ENCODE measurements around the gene XK.

XK gene

DNA sequence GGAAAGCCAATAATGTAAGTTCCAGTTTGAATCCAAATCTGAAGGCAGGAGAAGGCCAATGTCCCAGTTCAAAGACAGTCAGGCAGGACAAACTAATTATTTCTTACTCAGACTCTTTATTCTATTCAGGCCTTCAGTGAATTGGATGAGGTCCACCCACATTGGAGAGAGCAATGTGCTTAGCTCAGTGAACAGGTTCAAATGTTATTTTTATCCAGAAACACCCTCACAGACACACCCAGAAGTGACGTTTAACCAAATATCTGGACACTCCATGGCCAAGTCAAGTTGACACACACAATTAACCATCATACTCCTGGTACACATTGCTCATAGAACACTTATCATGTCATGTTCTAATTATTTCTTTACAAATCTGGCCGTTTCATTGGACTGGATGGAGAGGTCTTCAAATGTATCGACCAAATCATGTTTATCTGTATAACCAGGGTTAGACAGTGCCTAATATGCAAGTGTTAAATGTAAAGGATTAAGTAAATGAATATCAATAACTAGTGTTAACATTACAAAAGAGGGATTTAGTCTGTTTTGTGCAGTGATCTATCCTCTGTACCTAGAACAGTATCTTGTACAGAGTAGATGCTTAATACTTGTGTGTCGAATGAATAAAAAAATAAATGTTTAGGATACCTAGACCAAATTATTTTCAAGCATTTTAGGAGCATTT lies 27.1 kb upstream of the XK start:
- no peak for FAIRE-seq
- TF ChIP-seq TAF1 (IDR thresholded peaks at IDR 0.05; ENCODE audit: borderline replicate concordance, low read depth, low read length) (no peak), POLR2A (IDR thresholded peaks at IDR 0.05; ENCODE audit: low read depth, low read length) (no peak), POLR2AphosphoS5 (IDR thresholded peaks at IDR 0.05; ENCODE audit: low read depth, low read length) (no peak)
- no peak for DNase-seq (ENCODE audit: insufficient read length)

DNA sequence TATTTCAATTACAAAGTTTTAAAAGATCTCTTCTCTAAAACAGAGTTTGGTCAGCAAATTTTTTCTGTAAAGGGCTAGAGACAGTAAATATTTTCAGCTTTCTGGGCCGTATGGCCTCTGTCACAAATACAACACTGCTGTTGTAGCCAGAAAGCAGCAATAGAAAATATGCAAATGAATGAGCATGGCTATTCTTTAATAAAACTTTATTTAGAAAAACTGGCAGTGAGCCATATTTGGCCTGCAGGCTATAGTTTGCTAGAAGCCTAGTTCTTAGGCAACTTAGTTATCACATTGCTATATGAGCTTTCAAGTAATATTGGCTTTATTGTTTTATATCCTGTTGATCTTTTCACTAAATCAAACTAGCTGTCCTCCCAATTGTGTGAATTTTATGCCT lies 26.5 kb upstream of the XK start:
- FAIRE-seq (no peak), DNase-seq (ENCODE audit: insufficient read length) (no peak)
- no peak for TF ChIP-seq TAF1 (IDR thresholded peaks at IDR 0.05; ENCODE audit: borderline replicate concordance, low read depth, low read length)
- TF ChIP-seq POLR2AphosphoS5 (IDR thresholded peaks at IDR 0.05; ENCODE audit: low read depth, low read length), result no peak
- no peak for TF ChIP-seq POLR2A (IDR thresholded peaks at IDR 0.05; ENCODE audit: low read depth, low read length)

DNA sequence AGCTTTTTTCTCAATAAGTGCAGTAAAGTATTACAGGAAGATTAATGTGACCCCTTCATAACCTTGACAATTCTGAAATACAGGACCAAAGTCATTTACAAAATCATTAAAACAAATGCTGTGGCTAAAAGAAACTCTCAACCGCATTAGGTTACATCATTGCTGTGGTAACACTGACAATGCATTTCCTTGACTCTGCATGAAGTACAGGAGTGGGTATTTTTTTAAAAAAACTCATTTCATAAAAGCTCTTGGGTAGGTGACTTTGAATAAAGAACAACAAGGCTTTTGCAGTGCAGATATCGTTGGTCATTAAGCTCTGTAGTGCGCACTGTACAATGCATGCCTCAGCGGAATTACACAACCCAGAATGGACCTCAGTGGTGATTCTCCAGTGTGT lies 23.4 kb upstream of the XK start:
- no peak for TF ChIP-seq POLR2A (IDR thresholded peaks at IDR 0.05; ENCODE audit: low read depth, low read length)
- TF ChIP-seq TAF1 (IDR thresholded peaks at IDR 0.05; ENCODE audit: borderline replicate concordance, low read depth, low read length), result no peak
- TF ChIP-seq POLR2AphosphoS5 (IDR thresholded peaks at IDR 0.05; ENCODE audit: low read depth, low read length), result no peak
- DNase-seq (ENCODE audit: insufficient read length) (no peak), FAIRE-seq (no peak)

DNA sequence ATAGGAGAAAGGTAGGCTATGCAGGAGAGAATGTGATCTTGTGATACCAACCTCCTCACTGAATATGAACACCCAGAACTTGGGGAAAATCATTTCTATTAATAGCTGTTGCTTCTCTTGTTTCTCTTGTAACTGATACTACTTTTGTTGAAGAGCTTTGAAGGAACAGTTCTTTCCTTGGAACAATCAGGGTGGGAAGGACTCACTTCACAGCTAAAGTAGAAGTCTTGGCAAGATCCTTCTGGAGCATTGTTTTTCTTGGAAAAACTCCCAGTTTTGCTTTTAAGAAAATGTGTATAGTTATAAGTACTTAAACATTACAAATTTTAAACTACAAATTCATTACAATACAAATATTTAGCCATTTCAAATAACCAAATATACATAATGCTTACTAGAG lies 19.1 kb upstream of the XK start:
- DNase-seq (ENCODE audit: insufficient read length), result no peak
- FAIRE-seq, result no peak
- TF ChIP-seq POLR2AphosphoS5 (IDR thresholded peaks at IDR 0.05; ENCODE audit: low read depth, low read length) (no peak), TAF1 (IDR thresholded peaks at IDR 0.05; ENCODE audit: borderline replicate concordance, low read depth, low read length) (no peak), POLR2A (IDR thresholded peaks at IDR 0.05; ENCODE audit: low read depth, low read length) (no peak)

DNA sequence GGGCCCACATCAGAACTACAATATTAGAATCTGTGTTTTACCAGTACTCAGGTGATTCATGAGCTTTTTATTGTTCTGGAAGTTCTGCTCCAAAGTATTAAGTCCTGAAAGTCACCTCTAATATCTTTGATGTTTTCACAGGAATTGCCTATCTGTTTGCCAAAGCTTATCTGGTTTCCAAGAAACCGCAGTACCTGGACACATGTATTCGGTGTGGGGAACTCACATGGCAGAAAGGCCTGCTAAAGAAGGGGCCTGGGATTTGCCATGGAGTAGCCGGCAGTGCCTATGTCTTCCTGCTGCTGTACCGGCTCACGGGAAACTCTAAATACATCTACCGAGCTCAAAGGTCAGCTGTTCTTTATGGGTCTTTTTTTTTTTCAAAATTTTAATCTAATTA lies 18.4 kb upstream of the XK start:
- FAIRE-seq, result no peak
- DNase-seq (ENCODE audit: insufficient read length), result no peak
- TF ChIP-seq POLR2A (IDR thresholded peaks at IDR 0.05; ENCODE audit: low read depth, low read length) (no peak), POLR2AphosphoS5 (IDR thresholded peaks at IDR 0.05; ENCODE audit: low read depth, low read length) (no peak), TAF1 (IDR thresholded peaks at IDR 0.05; ENCODE audit: borderline replicate concordance, low read depth, low read length) (no peak)

DNA sequence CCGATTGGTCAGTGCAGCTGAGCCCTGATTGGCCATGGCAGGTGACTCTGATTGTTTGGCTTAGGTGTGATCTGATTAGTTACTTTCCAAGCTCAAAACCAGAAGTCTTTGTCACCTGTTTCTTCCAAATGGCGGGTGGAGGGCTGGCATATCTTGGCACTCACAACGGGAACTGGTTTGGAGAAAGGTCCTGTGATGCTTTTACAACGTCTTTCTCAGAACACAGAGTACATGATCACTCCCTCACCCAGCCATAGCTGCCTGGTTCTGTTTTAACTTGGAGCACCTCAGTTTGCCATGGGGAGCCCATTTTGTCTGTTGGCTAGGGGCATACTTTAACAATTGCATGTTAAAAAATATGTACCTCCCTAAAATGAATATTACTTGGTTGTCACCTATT lies 13.0 kb upstream of the XK start:
- FAIRE-seq (no peak), DNase-seq (ENCODE audit: insufficient read length) (no peak)
- TF ChIP-seq POLR2A (IDR thresholded peaks at IDR 0.05; ENCODE audit: low read depth, low read length) (no peak), POLR2AphosphoS5 (IDR thresholded peaks at IDR 0.05; ENCODE audit: low read depth, low read length) (no peak), TAF1 (IDR thresholded peaks at IDR 0.05; ENCODE audit: borderline replicate concordance, low read depth, low read length) (no peak)

DNA sequence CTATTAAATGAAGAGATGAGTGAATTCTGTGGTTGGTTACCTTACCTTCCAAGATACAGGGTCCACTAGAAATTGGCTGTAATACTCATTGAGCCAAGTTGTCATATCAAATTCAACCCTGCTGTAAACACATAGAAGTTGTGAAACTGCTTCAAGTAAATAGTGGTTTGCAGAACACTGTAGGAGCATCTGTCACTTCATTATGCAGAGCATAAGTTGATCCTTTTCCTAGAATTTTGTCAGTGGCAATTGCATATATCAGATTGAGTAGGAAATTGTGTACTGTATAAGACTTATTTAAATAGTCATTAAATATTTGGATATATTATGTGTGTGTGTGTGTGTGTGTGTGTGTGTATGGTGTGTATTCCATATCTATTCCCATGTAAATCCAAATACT lies 8.8 kb upstream of the XK start:
- DNase-seq (ENCODE audit: insufficient read length) (no peak), FAIRE-seq (no peak)

DNA sequence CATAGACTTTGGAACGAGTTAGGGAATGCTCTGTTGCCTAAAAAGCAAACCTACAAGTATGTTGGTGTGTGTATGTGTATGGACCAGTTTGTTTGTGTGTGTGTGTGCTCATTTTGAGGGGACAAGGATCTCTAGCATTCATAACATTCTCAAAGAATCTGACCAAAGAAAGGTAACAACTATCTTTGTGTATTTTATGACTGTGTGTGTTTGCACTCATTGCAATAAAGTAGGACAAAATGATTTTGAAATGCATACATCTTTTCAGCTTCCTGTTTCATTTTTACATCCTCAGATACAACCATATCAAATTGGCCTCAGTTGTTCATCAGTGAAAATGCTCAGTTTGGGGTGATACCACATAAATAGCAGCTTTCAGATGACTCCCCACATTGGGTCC lies 8.3 kb upstream of the XK start:
- TF ChIP-seq POLR2AphosphoS5 (IDR thresholded peaks at IDR 0.05; ENCODE audit: low read depth, low read length) (no peak), TAF1 (IDR thresholded peaks at IDR 0.05; ENCODE audit: borderline replicate concordance, low read depth, low read length) (no peak), POLR2A (IDR thresholded peaks at IDR 0.05; ENCODE audit: low read depth, low read length) (no peak)
- FAIRE-seq (no peak), DNase-seq (ENCODE audit: insufficient read length) (no peak)

More for the DNA sequence above, 8.8 kb upstream of the XK start:
- TF ChIP-seq POLR2A (IDR thresholded peaks at IDR 0.05; ENCODE audit: low read depth, low read length) (no peak), POLR2AphosphoS5 (IDR thresholded peaks at IDR 0.05; ENCODE audit: low read depth, low read length) (no peak), TAF1 (IDR thresholded peaks at IDR 0.05; ENCODE audit: borderline replicate concordance, low read depth, low read length) (no peak)

DNA sequence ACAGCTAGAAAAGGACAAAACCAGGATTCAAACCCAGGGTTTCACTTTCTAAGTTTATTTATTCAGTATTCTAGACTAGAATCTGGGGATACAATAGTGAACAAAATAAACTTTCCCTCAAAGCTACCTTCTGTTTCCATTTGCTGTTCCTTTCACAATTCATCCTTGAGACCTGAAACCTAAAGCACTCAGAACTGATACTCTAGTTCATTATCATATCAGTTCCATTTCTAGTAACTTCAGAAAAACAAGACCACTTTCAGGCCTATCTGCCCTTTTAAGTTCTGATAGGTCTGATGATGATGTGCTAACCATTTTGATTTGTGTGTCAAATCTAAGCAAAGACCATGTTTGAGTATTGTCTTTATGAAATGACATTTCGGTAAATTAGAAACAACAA lies 7.8 kb upstream of the XK start:
- DNase-seq (ENCODE audit: insufficient read length) (no peak), FAIRE-seq (peak; percentile 14)
- no peak for TF ChIP-seq POLR2AphosphoS5 (IDR thresholded peaks at IDR 0.05; ENCODE audit: low read depth, low read length)
- TF ChIP-seq TAF1 (IDR thresholded peaks at IDR 0.05; ENCODE audit: borderline replicate concordance, low read depth, low read length), result no peak
- no peak for TF ChIP-seq POLR2A (IDR thresholded peaks at IDR 0.05; ENCODE audit: low read depth, low read length)

DNA sequence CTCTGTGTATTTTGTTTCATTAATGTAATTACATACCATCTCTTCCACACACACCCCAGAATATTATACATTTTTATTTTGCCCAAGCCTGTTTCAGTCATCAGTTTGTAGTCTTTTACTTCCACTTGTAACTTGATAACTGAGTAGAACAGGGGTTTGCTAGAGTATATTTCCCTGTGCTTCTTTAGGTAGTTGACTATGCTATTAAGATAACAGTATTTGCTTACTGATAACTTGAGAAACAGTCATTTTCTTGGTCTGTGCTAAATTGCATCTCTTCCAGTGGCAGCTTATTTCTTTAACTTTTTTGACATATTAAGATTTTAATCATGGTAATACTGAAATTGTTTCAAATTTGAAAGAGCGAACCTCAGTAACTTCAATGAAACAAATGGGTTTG lies 7.0 kb upstream of the XK start:
- FAIRE-seq (no peak), DNase-seq (ENCODE audit: insufficient read length) (no peak)

DNA sequence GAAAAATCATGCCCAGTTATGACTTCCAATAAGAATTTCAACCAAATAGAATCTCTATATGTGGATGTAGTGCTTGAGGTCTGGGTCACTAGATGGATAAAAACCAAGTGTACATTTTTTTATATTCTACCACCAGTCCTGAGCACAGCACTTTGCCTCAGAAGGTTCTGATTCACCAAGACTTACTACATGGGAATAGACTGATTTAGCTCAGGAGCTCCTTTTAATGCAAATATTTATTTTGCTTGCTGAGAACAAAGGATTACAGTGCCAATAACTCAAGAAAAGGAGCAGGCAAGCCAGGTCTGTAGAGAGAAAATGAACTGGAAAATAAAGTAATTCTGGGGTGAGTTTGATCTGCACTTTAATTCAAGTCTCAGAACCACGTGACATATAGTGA lies 6.4 kb upstream of the XK start:
- TF ChIP-seq POLR2A (IDR thresholded peaks at IDR 0.05; ENCODE audit: low read depth, low read length) (no peak), TAF1 (IDR thresholded peaks at IDR 0.05; ENCODE audit: borderline replicate concordance, low read depth, low read length) (no peak), POLR2AphosphoS5 (IDR thresholded peaks at IDR 0.05; ENCODE audit: low read depth, low read length) (no peak)
- FAIRE-seq, result no peak
- DNase-seq (ENCODE audit: insufficient read length), result no peak

More for the DNA sequence above, 7.0 kb upstream of the XK start:
- TF ChIP-seq POLR2A (IDR thresholded peaks at IDR 0.05; ENCODE audit: low read depth, low read length) (no peak), TAF1 (IDR thresholded peaks at IDR 0.05; ENCODE audit: borderline replicate concordance, low read depth, low read length) (no peak), POLR2AphosphoS5 (IDR thresholded peaks at IDR 0.05; ENCODE audit: low read depth, low read length) (no peak)

DNA sequence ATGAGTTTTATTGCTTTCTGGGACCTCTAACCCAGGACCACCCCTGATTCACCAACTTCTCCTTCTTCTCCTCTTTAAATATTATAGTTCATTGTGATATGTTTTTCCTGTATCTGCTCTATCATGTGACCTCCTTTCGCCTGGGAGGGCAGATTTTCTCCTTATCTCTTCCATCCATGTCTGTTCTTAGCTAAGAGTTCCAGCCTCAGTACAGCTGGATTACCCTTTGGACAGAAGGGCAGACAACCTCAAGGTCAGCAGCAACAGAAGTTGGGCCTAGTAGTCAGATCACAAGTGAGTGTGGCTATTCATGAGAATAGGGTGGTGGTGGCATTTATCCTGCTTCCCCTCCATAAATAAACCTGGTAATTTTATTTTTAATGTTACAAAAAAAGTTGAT lies 5.7 kb upstream of the XK start:
- TF ChIP-seq POLR2AphosphoS5 (IDR thresholded peaks at IDR 0.05; ENCODE audit: low read depth, low read length), result no peak
- DNase-seq (ENCODE audit: insufficient read length), result no peak
- FAIRE-seq, result no peak

DNA sequence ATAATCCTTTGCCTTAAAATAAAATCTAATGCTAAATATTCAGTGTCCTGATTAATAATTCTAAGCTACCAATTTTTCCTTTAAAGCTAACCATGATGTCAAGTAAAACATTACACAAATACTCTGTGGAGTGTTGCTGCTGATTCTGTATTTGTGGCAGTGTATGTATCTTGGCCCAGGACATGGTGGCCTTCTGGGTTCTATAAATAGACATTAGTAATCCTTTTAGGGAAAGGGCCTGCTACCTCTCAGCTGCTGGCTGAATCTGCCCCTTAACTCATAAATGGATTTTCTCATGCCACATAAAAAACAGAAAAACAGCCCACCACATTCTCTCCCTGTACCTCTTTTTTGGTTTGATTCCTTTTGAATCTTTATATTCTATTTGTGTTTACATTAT lies 1.2 kb upstream of the XK start:
- no peak for DNase-seq (ENCODE audit: insufficient read length)
- TF ChIP-seq POLR2A (IDR thresholded peaks at IDR 0.05; ENCODE audit: low read depth, low read length) (no peak), TAF1 (IDR thresholded peaks at IDR 0.05; ENCODE audit: borderline replicate concordance, low read depth, low read length) (no peak), POLR2AphosphoS5 (IDR thresholded peaks at IDR 0.05; ENCODE audit: low read depth, low read length) (no peak)
- FAIRE-seq, result peak; percentile 57

Data from GM12892 (cell line).